ENCODE measurements around the gene RPS28.

DNA sequence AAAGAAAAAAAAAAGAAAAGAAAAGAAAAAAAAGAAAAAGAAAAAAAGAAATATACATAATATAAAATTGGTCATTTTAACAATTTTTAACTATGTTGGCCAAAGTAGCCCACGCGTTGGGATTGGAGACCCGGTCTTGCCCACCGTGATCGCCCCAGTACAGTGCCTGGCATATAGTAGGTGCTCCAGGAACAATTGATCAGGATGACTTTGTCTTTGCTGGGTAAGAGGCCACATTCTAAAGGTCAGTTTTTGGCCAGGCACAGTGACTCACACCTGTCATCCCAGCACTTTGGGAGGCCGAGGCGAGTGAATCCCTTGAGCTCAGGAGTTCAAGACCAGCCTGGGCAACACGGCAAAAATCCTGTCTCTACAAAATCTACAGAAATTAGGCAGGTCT is 38.9 kb downstream of the RPS28 start:
- TF ChIP-seq POLR2AphosphoS5 (IDR thresholded peaks at IDR 0.05; ENCODE audit: low read depth, low read length) (no peak), POLR2A (IDR thresholded peaks at IDR 0.05; ENCODE audit: low read depth, low read length) (no peak), TAF1 (IDR thresholded peaks at IDR 0.05; ENCODE audit: low read depth, low read length) (no peak), PAX5 (IDR thresholded peaks at IDR 0.05; ENCODE audit: insufficient read depth, low read length, severe bottlenecking) (no peak), SPI1 (IDR thresholded peaks at IDR 0.05; ENCODE audit: low read depth, low read length) (no peak), POU2F2 (IDR thresholded peaks at IDR 0.05; ENCODE audit: low read depth, low read length) (no peak)

Measured in GM12891 (cell line).